ENCODE data around the gene PKP3. TPM values are rescaled to one million over a fixed set of nuclear protein-coding genes. Genes with fewer than 3 reads are reported as not detected.
A peak's percentile ranks its signal among the peaks of the same experiment; 100 is the strongest.

PKP3 gene
- total RNA-seq, 2 experiments from 2014 or later = not detected

DNA sequence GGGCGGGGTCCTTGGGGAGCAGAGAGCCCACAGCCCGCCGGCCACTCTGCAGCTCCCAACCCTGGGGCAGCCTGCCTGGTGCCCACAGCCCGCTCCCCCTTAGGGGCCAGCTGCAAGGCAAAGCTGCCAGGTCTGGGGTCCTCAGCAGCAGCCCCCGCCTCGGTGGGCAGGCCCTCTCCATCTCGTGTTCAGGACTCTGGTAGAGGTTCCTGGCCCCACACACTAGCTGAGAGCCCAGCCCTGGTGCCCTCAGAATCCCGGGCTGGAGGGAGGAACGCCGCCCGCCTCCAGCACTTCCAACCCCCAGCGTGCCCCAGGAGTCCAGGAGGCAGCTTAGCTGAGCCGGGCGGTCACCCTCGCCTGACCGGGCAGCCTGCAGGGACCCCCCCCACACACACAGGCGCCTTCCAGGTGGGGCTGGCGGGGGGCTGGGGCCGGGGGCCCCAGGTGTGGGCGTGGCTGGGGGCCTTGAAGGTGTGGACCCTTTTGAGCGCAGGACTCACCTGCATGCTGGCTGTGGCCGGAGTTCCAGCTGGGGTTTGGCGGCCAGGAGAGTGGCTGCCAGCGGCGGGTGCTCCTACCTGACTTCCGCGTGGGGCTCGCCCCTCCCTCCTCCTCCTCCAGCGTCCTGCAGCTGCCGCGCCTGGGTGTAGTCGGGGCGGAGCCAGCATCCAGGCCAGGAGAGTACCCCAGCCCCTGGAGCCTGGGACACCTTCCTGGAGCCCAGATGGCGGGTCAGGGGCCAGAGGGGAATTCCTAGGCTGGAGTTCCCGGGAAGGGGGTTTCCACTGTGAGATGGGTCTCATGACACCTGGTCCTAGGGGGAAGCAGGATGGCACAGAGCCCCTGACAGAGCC lies 47.6 kb downstream of the PKP3 start, which contains the start of gene ANO9:
Gene ANO9, minus strand, starts transcription at position 594 of the 857 bp plus-strand sequence. Its CDS starts 85 bp downstream, at position 509.
- Histone ChIP-seq H3K79me2 (ENCODE audit: insufficient read depth, low read depth, low read length) (no peaks in the 10 kb centered on the region), H3K4me2 (ENCODE audit: low read length) (peak within 1 kb of the TSS; percentile 76), H3K9me3 (ENCODE audit: low read length) (no peaks in the 10 kb centered on the region), H3K36me3 (ENCODE audit: insufficient read depth, low read length) (no peaks in the 10 kb centered on the region), H3K4me1 (ENCODE audit: insufficient read depth, low read length, poor library complexity, severe bottlenecking) (peaks cover 6% of the 10 kb centered on the region), H4K20me1 (ENCODE audit: insufficient read depth, low read length) (no peaks in the 10 kb centered on the region), H2AFZ (ENCODE audit: low read length) (peak within 1 kb of the TSS; percentile 68), H3K9me2 (ENCODE audit: insufficient read depth, low read length) (no peaks in the 10 kb centered on the region), H3K27ac (ENCODE audit: low read depth, low read length, poor library complexity, severe bottlenecking) (no peak within 1 kb of the TSS), H3K4me3 (ENCODE audit: low read depth, low read length, poor library complexity, severe bottlenecking) (peak within 1 kb of the TSS; percentile 67)
- peak; percentile 71 for DNase-seq (ENCODE audit: low spot score)
- intact Hi-C loops (cut with micrococcal nuclease; ENCODE audit: unreplicated experiment) = no loop called here
- POLR2A ChIA-PET = no interaction called here
- BruUV-seq (replicated peaks) = no TSS peak
- no peak for TF ChIP-seq EZH2phosphoT487 (IDR thresholded peaks at IDR 0.05; ENCODE audit: borderline replicate concordance, low read depth, low read length)
- TF ChIP-seq, protein P1, sequence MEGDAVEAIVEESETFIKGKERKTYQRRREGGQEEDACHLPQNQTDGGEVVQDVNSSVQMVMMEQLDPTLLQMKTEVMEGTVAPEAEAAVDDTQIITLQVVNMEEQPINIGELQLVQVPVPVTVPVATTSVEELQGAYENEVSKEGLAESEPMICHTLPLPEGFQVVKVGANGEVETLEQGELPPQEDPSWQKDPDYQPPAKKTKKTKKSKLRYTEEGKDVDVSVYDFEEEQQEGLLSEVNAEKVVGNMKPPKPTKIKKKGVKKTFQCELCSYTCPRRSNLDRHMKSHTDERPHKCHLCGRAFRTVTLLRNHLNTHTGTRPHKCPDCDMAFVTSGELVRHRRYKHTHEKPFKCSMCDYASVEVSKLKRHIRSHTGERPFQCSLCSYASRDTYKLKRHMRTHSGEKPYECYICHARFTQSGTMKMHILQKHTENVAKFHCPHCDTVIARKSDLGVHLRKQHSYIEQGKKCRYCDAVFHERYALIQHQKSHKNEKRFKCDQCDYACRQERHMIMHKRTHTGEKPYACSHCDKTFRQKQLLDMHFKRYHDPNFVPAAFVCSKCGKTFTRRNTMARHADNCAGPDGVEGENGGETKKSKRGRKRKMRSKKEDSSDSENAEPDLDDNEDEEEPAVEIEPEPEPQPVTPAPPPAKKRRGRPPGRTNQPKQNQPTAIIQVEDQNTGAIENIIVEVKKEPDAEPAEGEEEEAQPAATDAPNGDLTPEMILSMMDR (conservative IDR thresholded peaks at IDR 0.05; ENCODE audit: low read length) = no peak
- CTCF ChIA-PET (ENCODE audit: unreplicated experiment) = no interaction called here

GRCh38 chr11:442611-443081 lies 48.6 kb downstream of the PKP3 start:
- H3K36me3 ChIP-seq (ENCODE audit: insufficient read depth, low read length) = no peaks in the 10 kb centered on the region
- TF ChIP-seq, protein P1 (conservative IDR thresholded peaks at IDR 0.05; ENCODE audit: low read length) = no peak
- TF ChIP-seq EZH2phosphoT487 (IDR thresholded peaks at IDR 0.05; ENCODE audit: borderline replicate concordance, low read depth, low read length) = no peak
- no peak for DNase-seq (ENCODE audit: low spot score)
- no peak overlapping the region for H3K4me2 ChIP-seq (ENCODE audit: low read length)
- ChIA-PET CTCF (ENCODE audit: unreplicated experiment) (no interaction called here), POLR2A (no interaction called here)
- no peaks in the 10 kb centered on the region for H3K9me2 ChIP-seq (ENCODE audit: insufficient read depth, low read length)
- H3K27ac ChIP-seq (ENCODE audit: low read depth, low read length, poor library complexity, severe bottlenecking) = no peak overlapping the region
- peaks cover 11% of the 10 kb centered on the region for H3K4me1 ChIP-seq (ENCODE audit: insufficient read depth, low read length, poor library complexity, severe bottlenecking)
- no peaks in the 10 kb centered on the region for H3K9me3 ChIP-seq (ENCODE audit: low read length)
- H4K20me1 ChIP-seq (ENCODE audit: insufficient read depth, low read length) = no peaks in the 10 kb centered on the region
- intact Hi-C loops (cut with micrococcal nuclease; ENCODE audit: unreplicated experiment) = no loop called here
- no TSS peak for BruUV-seq (replicated peaks)
- H3K79me2 ChIP-seq (ENCODE audit: insufficient read depth, low read depth, low read length) = no peaks in the 10 kb centered on the region
- no peak overlapping the region for H2AFZ ChIP-seq (ENCODE audit: low read length)
- no peak overlapping the region for H3K4me3 ChIP-seq (ENCODE audit: low read depth, low read length, poor library complexity, severe bottlenecking)
